H7 (cell line): Measurements from ENCODE around the gene STARD5. TPM values are rescaled to one million over a fixed set of nuclear protein-coding genes. Genes with fewer than 3 reads are reported as not detected.
"Not testable (repeated sequence)": the region's sequence is repeated elsewhere in the genome, so short reads cannot be mapped to it uniquely, and the experiment has no call there.

Experiments used
- DNase-seq: peaks from one replicate; pipeline ENCODE4 v3.0.0; 2012
- H3K27me3 ChIP-seq: 2 replicates; pipeline ENCODE4 v1.6.0; 2011; ENCODE audit warnings: mild to moderate bottlenecking, low read length; ENCODE audit not compliant: control insufficient read depth, insufficient read depth
- H3K36me3 ChIP-seq: replicated peaks from 2 replicates; pipeline ENCODE4 v1.5.1; 2011; ENCODE audit warnings: low read length; ENCODE audit not compliant: control insufficient read depth, insufficient read depth
- H3K4me3 ChIP-seq: 2 replicates; pipeline ENCODE4 v1.5.1; 2011; ENCODE audit warnings: low read depth, mild to moderate bottlenecking, control low read depth, low read length, moderate library complexity; ENCODE audit not compliant: insufficient read depth
- total RNA-seq: library from RNA; depleted of rRNA; stranded (reverse); fragments of >200 nt; shearing (Covaris generic); gene quantifications from 2 replicates; pipeline ENCODE4 v1.2.3, GENCODE V29; 2014; rRNA removed

The STARD5 gene
- 3.4 TPM in 2 replicates for total RNA-seq

DNA sequence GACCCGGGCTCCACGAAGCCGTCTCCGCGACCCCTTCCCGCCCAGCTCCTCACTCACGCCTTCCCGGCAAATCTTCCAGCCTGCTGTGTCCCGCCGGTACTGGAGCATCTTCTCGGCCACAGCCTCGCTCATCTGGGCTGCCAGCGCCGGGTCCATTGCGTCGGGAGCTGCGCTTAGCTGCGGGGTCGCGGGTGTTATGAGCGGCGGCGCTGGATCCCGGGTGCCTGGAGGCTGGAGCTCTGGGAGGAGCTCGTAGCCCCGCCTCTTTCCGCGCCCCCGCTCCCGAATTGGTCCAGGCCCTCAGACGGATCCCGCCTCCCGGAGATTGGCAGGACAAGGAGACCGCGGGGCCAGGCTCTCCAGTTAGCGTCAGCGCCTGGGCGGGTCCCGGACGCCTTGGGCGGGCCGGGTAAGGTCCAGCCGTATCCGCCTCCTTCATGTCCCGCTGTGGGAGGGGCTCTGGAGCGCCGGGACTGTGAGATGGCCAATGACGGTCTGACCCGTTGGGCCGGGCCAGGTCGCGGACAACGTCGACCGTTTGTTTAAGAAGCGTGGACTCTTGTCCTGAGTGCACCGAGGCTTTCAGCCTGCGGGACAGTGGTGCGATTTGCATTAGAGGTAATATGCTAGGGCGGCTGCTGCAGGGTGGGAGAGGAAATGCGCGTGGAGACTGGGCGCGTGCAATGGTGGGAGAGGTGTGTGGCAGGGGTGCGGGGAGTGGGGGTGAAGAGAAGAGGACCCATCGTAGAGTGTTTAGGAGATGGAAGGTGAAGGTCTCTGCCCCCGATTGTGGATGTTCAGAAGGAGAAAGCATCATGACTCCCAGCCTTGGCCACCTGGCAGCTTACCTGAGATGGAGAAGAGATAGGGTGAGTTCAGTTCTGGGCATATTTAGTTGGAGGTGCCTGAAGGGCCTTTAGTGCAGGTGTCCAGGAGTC is at the start of gene STARD5:
Gene STARD5 (minus strand): TSS at position 198 of the 938 bp plus-strand sequence. CDS start 42 bp downstream, at position 156.
- Histone ChIP-seq H3K4me3 (peak within 1 kb of the TSS; percentile 82), H3K36me3 (peaks cover 2% of the 10 kb centered on the region; the same call in 1 of the 2 replicates), H3K27me3 (peaks cover 4% of the 10 kb centered on the region; the same call in 1 of the 2 replicates)
- DNase-seq, result peak; percentile 99

GRCh38 chr15:81373176-81373575 is 49.2 kb upstream of the STARD5 start:
- Histone ChIP-seq H3K27me3 (no peaks in the 10 kb centered on the region), H3K4me3 (no peak overlapping the region), H3K36me3 (no peaks in the 10 kb centered on the region)
- no peak for DNase-seq

DNA sequence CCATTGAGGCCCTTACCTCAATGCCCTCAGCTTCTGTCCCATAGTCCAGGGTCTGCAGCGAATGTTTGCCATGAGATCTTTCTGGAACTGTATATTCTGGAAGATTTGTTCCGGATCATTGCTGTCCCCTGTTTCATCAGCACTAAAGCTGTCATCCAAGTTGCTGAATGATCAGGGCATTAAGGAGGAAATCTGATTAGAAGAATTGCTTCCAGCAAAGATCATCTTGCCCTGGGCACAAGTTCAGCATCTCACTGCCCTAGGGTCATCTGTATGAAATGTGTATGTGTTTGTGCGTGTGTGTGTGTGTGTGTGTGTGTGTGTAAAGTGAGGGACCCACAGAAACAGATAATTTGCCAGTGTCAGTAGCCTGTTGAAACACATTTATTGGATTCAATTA is 48.6 kb upstream of the STARD5 start:
- no peaks in the 10 kb centered on the region for H3K36me3 ChIP-seq
- no peaks in the 10 kb centered on the region for H3K27me3 ChIP-seq
- DNase-seq, result no peak
- H3K4me3 ChIP-seq, result no peak overlapping the region

GRCh38 chr15:81363718-81364500 is 40.0 kb upstream of the STARD5 start:
- Histone ChIP-seq H3K4me3 (no peak overlapping the region), H3K36me3 (no peaks in the 10 kb centered on the region), H3K27me3 (no peaks in the 10 kb centered on the region)
- no peak for DNase-seq

DNA sequence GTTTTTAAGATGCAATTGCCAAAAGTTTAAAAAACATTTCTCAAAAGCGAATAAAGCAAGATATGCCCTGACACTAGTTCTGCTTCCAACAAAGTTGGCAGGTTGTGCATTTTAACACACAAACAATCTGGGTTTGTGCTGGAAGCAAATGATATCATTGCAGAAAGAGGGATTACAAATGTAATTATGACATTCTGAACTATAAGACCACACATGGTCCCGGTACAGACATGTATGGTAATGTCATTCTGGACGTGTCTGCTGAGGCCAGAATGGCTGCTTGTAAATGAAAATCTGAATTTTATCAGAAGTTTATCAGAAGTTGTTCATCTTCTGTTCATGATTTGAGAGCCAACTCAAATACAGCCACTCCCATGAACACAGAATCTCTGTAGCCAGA is 39.3 kb upstream of the STARD5 start:
- no peak for DNase-seq
- Histone ChIP-seq H3K4me3 (no peak overlapping the region), H3K27me3 (no peaks in the 10 kb centered on the region), H3K36me3 (no peaks in the 10 kb centered on the region)

GRCh38 chr15:81362790-81363189 is 38.8 kb upstream of the STARD5 start:
- DNase-seq, result no peak
- Histone ChIP-seq H3K4me3 (no peak overlapping the region), H3K36me3 (no peaks in the 10 kb centered on the region), H3K27me3 (no peaks in the 10 kb centered on the region)

DNA sequence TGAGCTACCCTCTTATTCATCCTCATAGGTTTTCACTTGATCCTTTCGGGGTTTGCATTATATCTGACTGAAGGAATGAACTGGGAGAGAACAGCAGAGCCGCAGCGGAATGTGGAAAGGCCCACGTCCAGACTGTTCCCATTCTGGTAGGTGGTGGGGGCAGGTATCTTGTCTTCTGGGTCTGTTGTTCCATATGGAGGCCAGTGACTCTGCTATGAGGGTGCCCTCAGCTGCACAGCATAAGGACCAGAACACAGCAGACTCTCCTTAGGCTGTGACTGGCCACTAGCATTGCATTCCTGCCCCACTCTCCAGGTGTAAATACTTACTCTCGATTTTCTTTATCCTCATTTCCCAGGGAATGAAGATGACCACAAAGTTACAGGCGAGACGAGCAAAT is 38.0 kb upstream of the STARD5 start:
- H3K4me3 ChIP-seq, result no peak overlapping the region
- H3K36me3 ChIP-seq, result no peaks in the 10 kb centered on the region
- no peak for DNase-seq
- H3K27me3 ChIP-seq, result no peaks in the 10 kb centered on the region

DNA sequence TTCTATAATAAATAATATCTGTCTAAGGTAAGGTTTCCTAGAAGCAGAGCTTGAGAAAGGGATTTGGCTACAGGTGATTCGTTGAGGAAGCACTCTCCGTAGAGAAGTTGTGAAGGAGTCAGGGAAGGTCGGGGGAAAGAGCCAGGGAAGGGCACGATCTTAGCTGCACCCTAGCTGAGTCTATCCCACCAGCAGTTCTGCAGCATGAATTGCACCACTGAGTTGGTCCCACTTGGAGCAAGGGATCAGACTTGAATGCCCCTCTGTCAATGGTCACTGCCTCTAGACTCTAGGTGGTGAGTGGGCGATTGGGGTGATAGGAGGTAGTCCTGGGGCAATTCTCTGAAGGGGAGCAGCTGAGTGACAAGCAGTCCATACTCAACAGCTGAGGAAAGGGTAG is 36.5 kb upstream of the STARD5 start:
- no peak for DNase-seq
- Histone ChIP-seq H3K4me3 (no peak overlapping the region), H3K27me3 (no peaks in the 10 kb centered on the region), H3K36me3 (no peaks in the 10 kb centered on the region)

DNA sequence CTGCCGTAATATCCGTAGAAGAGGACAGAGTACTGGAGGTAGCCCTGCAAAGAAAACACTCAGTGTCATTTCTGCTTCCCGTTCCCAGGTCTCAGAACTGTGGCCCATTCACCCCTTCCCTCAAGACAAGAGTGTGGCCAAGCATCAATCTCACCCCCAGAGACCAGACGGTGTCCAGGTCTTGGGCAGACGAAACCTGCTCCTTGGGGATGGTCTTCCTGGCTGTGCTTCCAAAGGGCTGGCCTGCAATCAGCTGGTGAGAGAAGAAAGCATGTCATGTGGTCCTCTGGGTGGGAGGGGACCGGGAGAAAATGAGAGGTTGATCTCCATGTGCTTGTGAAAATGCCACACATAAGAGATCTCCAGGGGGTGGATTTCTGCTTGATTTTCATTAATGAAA is 34.3 kb upstream of the STARD5 start:
- Histone ChIP-seq H3K27me3 (no peaks in the 10 kb centered on the region), H3K36me3 (no peaks in the 10 kb centered on the region), H3K4me3 (no peak overlapping the region)
- DNase-seq, result no peak

GRCh38 chr15:81357180-81357686 is 33.3 kb upstream of the STARD5 start:
- Histone ChIP-seq H3K36me3 (no peaks in the 10 kb centered on the region), H3K27me3 (no peaks in the 10 kb centered on the region), H3K4me3 (no peak overlapping the region)
- peak; percentile 36 for DNase-seq

DNA sequence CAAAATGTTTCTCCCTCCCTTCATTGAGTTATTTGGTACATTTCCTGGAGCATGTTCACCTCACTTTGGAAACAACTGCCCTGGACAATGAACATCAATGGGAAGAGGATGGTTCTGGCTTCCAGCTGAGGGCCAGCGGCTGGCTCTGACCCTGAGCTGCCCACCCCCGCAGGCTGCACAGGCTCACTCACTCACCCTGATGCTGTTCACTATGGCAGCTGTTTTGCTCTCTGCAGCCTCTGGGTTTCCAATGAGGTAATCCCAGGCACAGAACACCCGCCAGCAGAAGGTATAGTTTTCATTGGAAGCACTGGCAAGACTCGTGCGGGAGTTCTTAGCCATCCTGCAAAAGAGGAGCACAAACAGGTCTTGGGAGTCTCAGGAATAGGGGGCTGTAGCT is 32.3 kb upstream of the STARD5 start:
- Histone ChIP-seq H3K36me3 (no peaks in the 10 kb centered on the region), H3K27me3 (no peaks in the 10 kb centered on the region), H3K4me3 (no peak overlapping the region)
- DNase-seq, result peak; percentile 33

- no peaks in the 10 kb centered on the region for H3K27me3 ChIP-seq
- no peak for DNase-seq
- no peak overlapping the region for H3K4me3 ChIP-seq
- H3K36me3 ChIP-seq, result no peaks in the 10 kb centered on the region
Measured at GRCh38 chr15:81351651-81352050, 27.7 kb upstream of the STARD5 start.

DNA sequence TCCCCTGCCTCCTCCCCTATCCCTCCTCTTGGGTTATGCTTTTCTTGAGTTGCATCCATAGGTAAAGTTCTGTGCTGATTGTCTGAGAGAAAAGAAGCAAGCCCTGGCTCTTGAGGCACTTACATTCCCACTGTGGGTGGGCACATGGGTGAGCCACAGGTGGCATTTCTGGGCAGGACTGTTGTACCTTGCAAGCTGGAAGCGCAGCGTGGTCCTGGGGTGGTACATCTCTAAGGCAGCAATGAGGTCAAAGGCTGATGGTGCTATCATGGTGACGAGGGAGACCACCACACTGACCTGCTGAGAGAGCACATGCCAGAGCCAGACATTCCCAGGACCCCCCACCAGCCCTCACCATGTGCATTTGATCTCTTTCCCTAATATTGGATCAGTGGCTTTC is 25.3 kb upstream of the STARD5 start:
- Histone ChIP-seq H3K4me3 (no peak overlapping the region), H3K36me3 (no peaks in the 10 kb centered on the region), H3K27me3 (no peaks in the 10 kb centered on the region)
- DNase-seq, result no peak

DNA sequence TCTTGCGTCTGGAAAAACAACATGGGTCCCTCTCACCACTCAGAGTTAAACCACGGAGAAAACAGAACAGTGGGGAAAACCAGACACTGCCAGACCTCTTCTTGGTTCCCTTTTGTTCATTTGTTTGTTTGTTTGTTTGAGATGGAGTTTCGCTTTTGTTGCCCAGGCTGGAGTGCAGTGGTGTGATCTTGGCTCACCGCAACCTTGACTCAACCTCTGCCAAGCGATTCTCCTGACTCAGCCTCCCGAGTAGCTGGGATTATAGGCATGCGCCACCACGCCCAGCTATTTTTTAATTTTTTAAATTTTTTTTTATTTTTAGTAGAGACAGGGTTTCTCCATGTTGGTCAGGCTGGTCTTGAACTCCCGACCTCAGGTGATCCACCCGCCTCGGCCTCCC is 24.8 kb upstream of the STARD5 start:
- H3K36me3 ChIP-seq, DNase-seq, H3K4me3 ChIP-seq, H3K27me3 ChIP-seq: not testable (repeated sequence)

- Histone ChIP-seq H3K4me3 (no peak overlapping the region), H3K27me3 (no peaks in the 10 kb centered on the region), H3K36me3 (no peaks in the 10 kb centered on the region)
- no peak for DNase-seq
Measured at GRCh38 chr15:81347910-81348309, 24.0 kb upstream of the STARD5 start.
